ENCODE results near the gene ALG1. TPM values are rescaled to one million over a fixed set of nuclear protein-coding genes. Genes with fewer than 3 reads are reported as not detected.

Gene ALG1
- polyA plus RNA-seq, 2 of the 4 experiments (the other 2 are of a cell fraction): 30.9 to 33.4 TPM

DNA sequence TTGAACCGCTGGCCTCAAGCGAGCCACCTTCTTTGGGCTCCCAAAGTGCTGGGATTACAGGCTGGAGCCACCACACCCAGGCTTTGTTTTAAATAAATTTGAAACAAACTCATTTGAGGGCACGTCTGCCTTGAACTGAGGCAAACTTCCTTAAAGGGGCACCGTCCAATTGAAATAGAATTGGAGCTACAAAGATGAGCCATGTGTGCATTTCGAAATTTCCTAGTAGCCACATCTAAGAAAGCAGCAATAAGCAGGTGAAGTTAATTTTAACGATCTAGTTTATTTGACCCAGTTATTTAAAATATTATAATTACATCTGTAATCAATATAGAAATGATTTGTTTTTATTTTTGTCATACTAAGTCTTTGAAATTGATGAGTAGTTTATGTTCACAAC is 5.1 kb upstream of the ALG1 start:
- Histone ChIP-seq H3K9me3 (no peaks in the 10 kb centered on the region), H3K4me2 (no peak overlapping the region), H3K4me3 (no peak overlapping the region), H3K4me1 (peaks cover 6% of the 10 kb centered on the region; the same call in 1 of the 3 replicates), H3K27ac (no peak overlapping the region)
- TF ChIP-seq SREBF2 (IDR thresholded peaks at IDR 0.05) (no peak), ESRRA (IDR thresholded peaks at IDR 0.05; ENCODE audit: borderline replicate concordance, low read length) (no peak), MAFK (IDR thresholded peaks at IDR 0.05; ENCODE audit: partially characterized antibody) (no peak), PHF8 (IDR thresholded peaks at IDR 0.05; ENCODE audit: borderline replicate concordance, low read depth) (no peak), TP53 (CRISPR knock-in tag; IDR thresholded peaks at IDR 0.05) (no peak), RNF2 (IDR thresholded peaks at IDR 0.05; ENCODE audit: borderline replicate concordance, low read depth) (no peak), EHF (CRISPR knock-in tag; IDR thresholded peaks at IDR 0.05) (no peak), KDM5A (IDR thresholded peaks at IDR 0.05) (no peak)
- TF ChIP-seq, protein P1, sequence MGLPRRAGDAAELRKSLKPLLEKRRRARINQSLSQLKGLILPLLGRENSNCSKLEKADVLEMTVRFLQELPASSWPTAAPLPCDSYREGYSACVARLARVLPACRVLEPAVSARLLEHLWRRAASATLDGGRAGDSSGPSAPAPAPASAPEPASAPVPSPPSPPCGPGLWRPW (IDR thresholded peaks at IDR 0.05): no peak
- CTCF ChIA-PET: interaction anchor here (1.5 kb wide), 1 partner anchor 30 kb away, joined by 3 read pairs; no protein-coding TSS in a partner anchor
- FAIRE-seq: no peak
- POLR2A ChIA-PET: no interaction called here
- ATAC-seq: no peak
- WGBS (ENCODE audit: missing lambda C conversion rate): 41% methylated on average over 6 of the region's 6 CpGs
- DNase-seq (ENCODE audit: low read depth in 1 of 2, low spot score in 1 of 2): no peak

DNA sequence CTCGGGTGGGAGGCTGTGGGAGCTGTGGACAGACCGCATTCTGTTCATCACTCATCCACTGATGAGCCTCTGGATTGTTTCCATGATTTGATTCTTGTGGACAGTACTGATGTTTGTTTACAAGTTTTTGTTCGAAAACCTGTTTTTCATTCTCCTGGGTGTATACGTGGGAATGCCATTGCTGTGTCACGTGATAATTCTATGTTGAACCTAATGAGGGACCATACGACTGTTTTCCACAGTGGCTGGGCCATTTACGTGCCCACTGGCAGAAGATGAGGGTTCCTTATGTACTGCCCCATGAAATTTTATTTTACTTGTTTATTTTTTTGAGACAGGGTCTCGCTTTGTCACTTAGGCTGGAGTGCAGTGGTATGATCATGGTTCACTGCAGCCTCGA is 2.6 kb upstream of the ALG1 start:
- H3K9me3 ChIP-seq: no peaks in the 10 kb centered on the region
- no peak overlapping the region for H3K4me2 ChIP-seq
- TF ChIP-seq MAZ (IDR thresholded peaks at IDR 0.05; ENCODE audit: borderline replicate concordance, low read depth, low read length): no peak
- TF ChIP-seq MYC (IDR thresholded peaks at IDR 0.05; ENCODE audit: borderline replicate concordance, low read length): no peak
- TF ChIP-seq, protein P2, sequence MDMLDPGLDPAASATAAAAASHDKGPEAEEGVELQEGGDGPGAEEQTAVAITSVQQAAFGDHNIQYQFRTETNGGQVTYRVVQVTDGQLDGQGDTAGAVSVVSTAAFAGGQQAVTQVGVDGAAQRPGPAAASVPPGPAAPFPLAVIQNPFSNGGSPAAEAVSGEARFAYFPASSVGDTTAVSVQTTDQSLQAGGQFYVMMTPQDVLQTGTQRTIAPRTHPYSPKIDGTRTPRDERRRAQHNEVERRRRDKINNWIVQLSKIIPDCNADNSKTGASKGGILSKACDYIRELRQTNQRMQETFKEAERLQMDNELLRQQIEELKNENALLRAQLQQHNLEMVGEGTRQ (IDR thresholded peaks at IDR 0.05): 0 out of 2 replicates have a peak, but pooled peaks have one; percentile 25
- TF ChIP-seq HOXA7 (CRISPR knock-in tag; IDR thresholded peaks at IDR 0.05): no peak
- no peak for TF ChIP-seq NR3C1 (IDR thresholded peaks at IDR 0.05)
- TF ChIP-seq SMC3 (IDR thresholded peaks at IDR 0.05): no peak
- no peak for TF ChIP-seq CBX8 (IDR thresholded peaks at IDR 0.05)
- no peak for TF ChIP-seq RCOR1 (IDR thresholded peaks at IDR 0.05; ENCODE audit: low read depth, low read length)
- TF ChIP-seq PHF8 (IDR thresholded peaks at IDR 0.05; ENCODE audit: borderline replicate concordance, low read depth): no peak
- FAIRE-seq: no peak
- peaks cover 10% of the 10 kb centered on the region; the same call in 1 of the 3 replicates for H3K4me1 ChIP-seq
- no peak for ATAC-seq
- H3K27ac ChIP-seq: no peak overlapping the region
- POLR2A ChIA-PET: no interaction called here
- 43% methylated on average over 9 of the region's 9 CpGs for WGBS (ENCODE audit: missing lambda C conversion rate)
- no peak for DNase-seq (ENCODE audit: low read depth in 1 of 2, low spot score in 1 of 2)
- H3K4me3 ChIP-seq: no peak overlapping the region
- CTCF ChIA-PET: no interaction called here

DNA sequence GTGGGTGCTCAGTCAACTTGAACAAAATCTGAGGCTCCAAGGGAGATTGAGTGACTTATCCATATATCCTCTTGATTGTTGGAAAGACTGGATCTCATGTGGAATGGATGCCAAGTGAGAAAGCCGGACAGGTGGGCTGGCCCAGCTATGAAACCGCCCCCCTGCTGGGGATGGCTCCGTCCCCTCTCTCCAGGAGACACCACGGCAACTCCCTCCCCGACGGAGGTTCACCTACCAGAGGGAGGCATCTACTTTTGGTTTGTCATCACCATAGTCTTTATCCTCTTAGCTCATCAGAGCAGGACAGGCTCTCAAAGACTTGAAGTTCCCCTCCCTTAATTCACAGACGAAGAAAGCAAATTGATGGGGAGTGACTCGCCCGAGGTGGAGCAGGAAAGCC is 1.8 kb upstream of the ALG1 start:
- ChIA-PET POLR2A (no interaction called here), CTCF (interaction anchor here (0.8 to 1.1 kb wide), 2 partner anchors 14 to 16 kb away, joined by 3 read pairs; no protein-coding TSS in a partner anchor)
- Histone ChIP-seq H3K4me2 (no peak overlapping the region), H3K4me1 (peaks cover 9% of the 10 kb centered on the region; the same call in 1 of the 3 replicates), H3K4me3 (no peak overlapping the region), H3K27ac (no peak overlapping the region), H3K9me3 (no peaks in the 10 kb centered on the region)
- ATAC-seq (no peak), DNase-seq (ENCODE audit: low read depth in 1 of 2, low spot score in 1 of 2) (no peak), FAIRE-seq (no peak)
- WGBS (ENCODE audit: missing lambda C conversion rate): 75% methylated on average over 9 of the region's 9 CpGs
- TF ChIP-seq SMC3 (IDR thresholded peaks at IDR 0.05) (no peak), MAFK (IDR thresholded peaks at IDR 0.05; ENCODE audit: partially characterized antibody) (no peak), PHF8 (IDR thresholded peaks at IDR 0.05; ENCODE audit: borderline replicate concordance, low read depth) (no peak), ZFP36 (IDR thresholded peaks at IDR 0.05; ENCODE audit: borderline replicate concordance, partially characterized antibody) (no peak), RCOR1 (IDR thresholded peaks at IDR 0.05; ENCODE audit: low read depth, low read length) (no peak), RFX5 (IDR thresholded peaks at IDR 0.05) (no peak), EP300 (IDR thresholded peaks at IDR 0.05) (no peak), HMGXB4 (CRISPR knock-in tag; IDR thresholded peaks at IDR 0.05; ENCODE audit: borderline replicate concordance) (no peak), FOSB (CRISPR knock-in tag; IDR thresholded peaks at IDR 0.05) (no peak), NPAS2 (CRISPR knock-in tag; IDR thresholded peaks at IDR 0.05; ENCODE audit: borderline replicate concordance) (no peak), GATA3 (IDR thresholded peaks at IDR 0.05; ENCODE audit: borderline replicate concordance) (no peak), RNF2 (IDR thresholded peaks at IDR 0.05; ENCODE audit: borderline replicate concordance, low read depth) (no peak), POLR2AphosphoS2 (conservative IDR thresholded peaks at IDR 0.05; ENCODE audit: low read length) (no peak)
- TF ChIP-seq, protein P1 (IDR thresholded peaks at IDR 0.05): no peak
- TF ChIP-seq, protein P3, sequence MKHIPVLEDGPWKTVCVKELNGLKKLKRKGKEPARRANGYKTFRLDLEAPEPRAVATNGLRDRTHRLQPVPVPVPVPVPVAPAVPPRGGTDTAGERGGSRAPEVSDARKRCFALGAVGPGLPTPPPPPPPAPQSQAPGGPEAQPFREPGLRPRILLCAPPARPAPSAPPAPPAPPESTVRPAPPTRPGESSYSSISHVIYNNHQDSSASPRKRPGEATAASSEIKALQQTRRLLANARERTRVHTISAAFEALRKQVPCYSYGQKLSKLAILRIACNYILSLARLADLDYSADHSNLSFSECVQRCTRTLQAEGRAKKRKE (CRISPR knock-in tag; IDR thresholded peaks at IDR 0.05; ENCODE audit: low read depth): no peak
- TF ChIP-seq, protein P4, sequence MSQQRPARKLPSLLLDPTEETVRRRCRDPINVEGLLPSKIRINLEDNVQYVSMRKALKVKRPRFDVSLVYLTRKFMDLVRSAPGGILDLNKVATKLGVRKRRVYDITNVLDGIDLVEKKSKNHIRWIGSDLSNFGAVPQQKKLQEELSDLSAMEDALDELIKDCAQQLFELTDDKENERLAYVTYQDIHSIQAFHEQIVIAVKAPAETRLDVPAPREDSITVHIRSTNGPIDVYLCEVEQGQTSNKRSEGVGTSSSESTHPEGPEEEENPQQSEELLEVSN (IDR thresholded peaks at IDR 0.05; ENCODE audit: borderline replicate concordance, low read depth): no peak
